ENCODE results near the gene MFAP4. TPM values are rescaled to one million over a fixed set of nuclear protein-coding genes. Genes with fewer than 3 reads are reported as not detected.

The MFAP4 gene
- total RNA-seq, 1 donor from 2014 or later = 179 TPM

DNA sequence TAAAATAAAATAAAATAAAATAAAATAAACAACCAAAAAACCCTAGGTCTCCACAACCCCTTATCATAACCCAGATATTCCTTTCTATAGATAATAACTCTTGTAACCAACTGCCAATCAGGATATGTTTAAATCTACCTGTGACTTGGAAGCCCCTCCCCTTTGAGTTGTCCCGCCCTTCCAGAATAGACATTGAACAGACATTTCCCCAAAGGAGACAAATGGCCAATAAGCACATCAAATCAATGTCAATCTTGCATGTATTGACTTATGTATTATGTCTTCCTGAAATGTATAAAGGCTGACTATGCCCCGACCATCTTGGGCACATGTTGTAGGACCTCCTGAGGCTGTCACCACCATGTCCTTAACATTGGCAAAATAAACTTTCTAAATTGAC, 10.2 kb downstream of the MFAP4 start:
- DNase-seq = no peak

GRCh38 chr17:19375732-19376131, 11.3 kb downstream of the MFAP4 start:
- H3K27me3 ChIP-seq (ENCODE audit: low read depth) = no peaks in the 10 kb centered on the region
- intact Hi-C loops (cut with DNase I) = no loop called here
- peaks cover 7% of the 10 kb centered on the region for H3K36me3 ChIP-seq
- peaks cover 44% of the 10 kb centered on the region for H3K4me1 ChIP-seq
- ATAC-seq = no peak
- no peaks in the 10 kb centered on the region for H3K9me3 ChIP-seq
- TF ChIP-seq, protein P1, sequence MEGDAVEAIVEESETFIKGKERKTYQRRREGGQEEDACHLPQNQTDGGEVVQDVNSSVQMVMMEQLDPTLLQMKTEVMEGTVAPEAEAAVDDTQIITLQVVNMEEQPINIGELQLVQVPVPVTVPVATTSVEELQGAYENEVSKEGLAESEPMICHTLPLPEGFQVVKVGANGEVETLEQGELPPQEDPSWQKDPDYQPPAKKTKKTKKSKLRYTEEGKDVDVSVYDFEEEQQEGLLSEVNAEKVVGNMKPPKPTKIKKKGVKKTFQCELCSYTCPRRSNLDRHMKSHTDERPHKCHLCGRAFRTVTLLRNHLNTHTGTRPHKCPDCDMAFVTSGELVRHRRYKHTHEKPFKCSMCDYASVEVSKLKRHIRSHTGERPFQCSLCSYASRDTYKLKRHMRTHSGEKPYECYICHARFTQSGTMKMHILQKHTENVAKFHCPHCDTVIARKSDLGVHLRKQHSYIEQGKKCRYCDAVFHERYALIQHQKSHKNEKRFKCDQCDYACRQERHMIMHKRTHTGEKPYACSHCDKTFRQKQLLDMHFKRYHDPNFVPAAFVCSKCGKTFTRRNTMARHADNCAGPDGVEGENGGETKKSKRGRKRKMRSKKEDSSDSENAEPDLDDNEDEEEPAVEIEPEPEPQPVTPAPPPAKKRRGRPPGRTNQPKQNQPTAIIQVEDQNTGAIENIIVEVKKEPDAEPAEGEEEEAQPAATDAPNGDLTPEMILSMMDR (IDR thresholded peaks at IDR 0.05) = no peak
- no peak overlapping the region for H3K4me3 ChIP-seq
- no peak for DNase-seq
- H3K27ac ChIP-seq = no peak overlapping the region

More for the DNA sequence above, 10.2 kb downstream of the MFAP4 start:
- intact Hi-C loops (cut with DNase I) = no loop called here
- no peak for ATAC-seq
- peak overlapping the region; percentile 99 for H3K27ac ChIP-seq
- peak overlapping the region; percentile 98 for H3K4me3 ChIP-seq
- no peaks in the 10 kb centered on the region for H3K9me3 ChIP-seq
- H3K4me1 ChIP-seq = peaks cover 33% of the 10 kb centered on the region
- H3K36me3 ChIP-seq = peaks cover 18% of the 10 kb centered on the region
- no peaks in the 10 kb centered on the region for H3K27me3 ChIP-seq (ENCODE audit: low read depth)
- TF ChIP-seq, protein P1 (IDR thresholded peaks at IDR 0.05) = no peak

- no peak overlapping the region for H3K27ac ChIP-seq
- H3K27me3 ChIP-seq (ENCODE audit: low read depth) = no peaks in the 10 kb centered on the region
- TF ChIP-seq, protein P1 (IDR thresholded peaks at IDR 0.05) = no peak
- ATAC-seq (no peak), DNase-seq (no peak)
- intact Hi-C loops (cut with DNase I) = no loop called here
- peaks cover 50% of the 10 kb centered on the region for H3K4me1 ChIP-seq
- H3K4me3 ChIP-seq = no peak overlapping the region
- no peaks in the 10 kb centered on the region for H3K36me3 ChIP-seq
- H3K9me3 ChIP-seq = no peaks in the 10 kb centered on the region
These were observed 12.9 kb downstream of the MFAP4 start for GRCh38 chr17:19374136-19374535.

DNA sequence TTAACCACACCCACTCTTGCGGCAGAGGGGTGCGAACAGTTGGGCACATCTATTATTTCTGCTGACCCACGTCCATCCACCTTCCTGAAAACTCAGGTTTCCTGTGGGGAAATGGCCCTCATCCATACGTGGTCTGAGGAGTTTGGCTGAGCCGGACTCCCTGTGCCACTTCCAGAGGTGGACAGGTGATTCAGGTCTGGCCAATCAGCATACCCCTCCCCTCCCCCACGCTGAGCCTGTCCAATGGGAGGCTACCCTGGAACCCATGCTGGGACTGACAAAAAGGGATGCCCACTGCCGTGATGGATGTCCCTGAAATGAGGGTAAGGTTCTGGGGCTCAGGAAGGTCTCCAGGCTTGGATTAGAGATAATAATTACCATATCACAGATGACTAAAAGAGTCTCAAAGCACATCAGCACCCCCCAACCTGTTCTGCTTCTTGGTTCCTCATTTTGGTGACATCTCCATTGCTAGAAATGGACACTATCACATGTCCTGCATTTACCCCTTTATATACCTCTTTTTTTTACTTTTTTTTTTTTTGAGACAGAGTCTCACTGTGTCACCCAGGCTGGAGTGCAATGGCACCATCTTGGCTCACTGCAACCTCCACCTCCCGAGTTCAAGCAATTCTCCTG, 14.0 kb downstream of the MFAP4 start:
- ATAC-seq (no peak), DNase-seq (no peak)
- Histone ChIP-seq H3K27me3 (ENCODE audit: low read depth) (no peaks in the 10 kb centered on the region), H3K9me3 (no peaks in the 10 kb centered on the region), H3K4me3 (no peak overlapping the region), H3K36me3 (no peaks in the 10 kb centered on the region), H3K27ac (no peak overlapping the region), H3K4me1 (peaks cover 46% of the 10 kb centered on the region)
- TF ChIP-seq, protein P1 (IDR thresholded peaks at IDR 0.05) = no peak
- intact Hi-C loops (cut with DNase I) = no loop called here

- no peak for ATAC-seq
- Histone ChIP-seq H3K27ac (no peak overlapping the region), H3K27me3 (ENCODE audit: low read depth) (no peaks in the 10 kb centered on the region), H3K36me3 (no peaks in the 10 kb centered on the region), H3K4me1 (peaks cover 46% of the 10 kb centered on the region), H3K4me3 (no peak overlapping the region), H3K9me3 (no peaks in the 10 kb centered on the region)
- TF ChIP-seq, protein P1 (IDR thresholded peaks at IDR 0.05) = no peak
- intact Hi-C loops (cut with DNase I) = no loop called here
- DNase-seq = no peak
These were observed 14.6 kb downstream of the MFAP4 start for GRCh38 chr17:19372439-19372838.
